ENCODE results near the gene OGG1. TPM values are rescaled to one million over a fixed set of nuclear protein-coding genes. Genes with fewer than 3 reads are reported as not detected.

Gene OGG1
- total and polyA plus RNA-seq, 9 of the 15 experiments (the other 6 are each of a cell fraction or from before 2014, with no cell fraction given), result 6.6 to 33.0 (median 24.4) TPM

DNA sequence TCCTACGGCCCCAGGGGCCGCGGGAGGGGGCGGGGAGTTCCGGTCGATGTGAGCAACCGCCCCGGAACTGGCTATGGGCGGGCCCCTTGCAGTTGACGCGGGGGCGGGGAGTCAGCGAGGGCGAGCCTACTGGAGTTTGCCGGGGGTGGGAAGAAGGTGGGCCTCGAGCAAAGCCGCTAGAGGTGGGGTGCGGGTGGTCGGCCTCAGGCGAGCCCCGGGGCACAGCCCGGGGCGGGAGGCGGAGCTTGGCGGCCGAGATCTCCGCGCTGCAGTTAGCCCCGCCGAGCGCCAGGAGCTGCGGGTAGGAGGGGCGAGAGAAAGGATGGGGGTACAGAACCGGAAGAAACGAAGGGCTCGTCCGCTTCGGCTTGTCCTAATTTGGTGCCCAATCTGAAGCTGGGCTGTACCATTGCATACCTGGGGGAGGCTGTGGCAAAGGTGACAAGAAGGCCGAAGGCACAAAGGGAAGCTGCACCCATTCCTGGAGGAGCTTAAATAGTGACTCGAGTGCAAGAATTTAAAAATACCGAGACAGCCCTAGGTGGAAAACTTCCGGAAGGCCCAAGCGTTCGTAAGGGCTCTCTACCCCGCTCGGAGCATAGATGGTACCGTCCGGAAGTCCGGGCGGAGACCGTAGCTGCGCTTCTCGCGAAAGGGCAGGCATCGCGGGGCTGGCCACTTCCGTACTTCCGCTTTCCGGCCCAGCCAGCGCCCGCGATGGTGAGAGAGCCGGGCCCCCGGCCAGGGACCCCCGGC lies 42.8 kb downstream of the OGG1 start, which contains the start of the genes ARPC4 and TADA3 (continued):
- TF ChIP-seq, protein P1, sequence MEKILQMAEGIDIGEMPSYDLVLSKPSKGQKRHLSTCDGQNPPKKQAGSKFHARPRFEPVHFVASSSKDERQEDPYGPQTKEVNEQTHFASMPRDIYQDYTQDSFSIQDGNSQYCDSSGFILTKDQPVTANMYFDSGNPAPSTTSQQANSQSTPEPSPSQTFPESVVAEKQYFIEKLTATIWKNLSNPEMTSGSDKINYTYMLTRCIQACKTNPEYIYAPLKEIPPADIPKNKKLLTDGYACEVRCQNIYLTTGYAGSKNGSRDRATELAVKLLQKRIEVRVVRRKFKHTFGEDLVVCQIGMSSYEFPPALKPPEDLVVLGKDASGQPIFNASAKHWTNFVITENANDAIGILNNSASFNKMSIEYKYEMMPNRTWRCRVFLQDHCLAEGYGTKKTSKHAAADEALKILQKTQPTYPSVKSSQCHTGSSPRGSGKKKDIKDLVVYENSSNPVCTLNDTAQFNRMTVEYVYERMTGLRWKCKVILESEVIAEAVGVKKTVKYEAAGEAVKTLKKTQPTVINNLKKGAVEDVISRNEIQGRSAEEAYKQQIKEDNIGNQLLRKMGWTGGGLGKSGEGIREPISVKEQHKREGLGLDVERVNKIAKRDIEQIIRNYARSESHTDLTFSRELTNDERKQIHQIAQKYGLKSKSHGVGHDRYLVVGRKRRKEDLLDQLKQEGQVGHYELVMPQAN (IDR thresholded peaks at IDR 0.05; ENCODE audit: borderline replicate concordance), result peak; percentile 56; the same call in 1 of the 2 replicates
- TF ChIP-seq RNF2 (IDR thresholded peaks at IDR 0.05) (peak; percentile 28; the same call in 1 of the 2 replicates), RFX1 (IDR thresholded peaks at IDR 0.05) (no peak), KLF16 (IDR thresholded peaks at IDR 0.05) (no peak), ZHX1 (conservative IDR thresholded peaks at IDR 0.05; ENCODE audit: low read length) (peak; percentile 81), L3MBTL2 (IDR thresholded peaks at IDR 0.05) (peak; percentile 11; the same call in 1 of the 2 replicates), PPARD (CRISPR knock-in tag; IDR thresholded peaks at IDR 0.05) (no peak), PML (IDR thresholded peaks at IDR 0.05; ENCODE audit: low read length) (peak; percentile 47), ZNF133 (CRISPR knock-in tag; IDR thresholded peaks at IDR 0.05) (no peak), FOXA1 (IDR thresholded peaks at IDR 0.05; ENCODE audit: borderline replicate concordance) (no peak), U2AF2 (optimal IDR thresholded peaks at IDR 0.05; ENCODE audit: low read depth, low read length) (no peak), ZNF431 (CRISPR knock-in tag; IDR thresholded peaks at IDR 0.05) (no peak; the same call in 1 of the 2 replicates), CEBPZ (IDR thresholded peaks at IDR 0.05; ENCODE audit: borderline replicate concordance, low read depth, low read length) (no peak), PHF21A (IDR thresholded peaks at IDR 0.05; ENCODE audit: borderline replicate concordance, low read depth) (no peak), KDM4B (IDR thresholded peaks at IDR 0.05; ENCODE audit: borderline replicate concordance in 2 of 2, low read depth in 1 of 2) (peak in 1 of 2 experiments; percentile 42; a peak in 1 of 4 replicates), CC2D1A (IDR thresholded peaks at IDR 0.05) (no peak; the same call in 1 of the 2 replicates)
